Loucy (cell line): Measurements from ENCODE around the gene ENHO.

Source experiments
- H2AFZ ChIP-seq: fragments of 200-600 bp; sonication (generic); 2 replicates; pipeline ENCODE4 v1.6.0; 2016; ENCODE audit warnings: antibody characterized with exemption, mild to moderate bottlenecking, low read length, moderate library complexity
- H3F3A ChIP-seq: fragments of 200-600 bp; 2 replicates; pipeline ENCODE4 v1.6.0; 2016; ENCODE audit warnings: antibody characterized with exemption, low read depth, mild to moderate bottlenecking
- H3K27me3 ChIP-seq: fragments of 200-600 bp; sonication (generic); 2 replicates; pipeline ENCODE4 v1.6.1; 2014; ENCODE audit warnings: low read length, mild to moderate bottlenecking; ENCODE audit not compliant: insufficient read depth, poor library complexity, severe bottlenecking
- H3K36me3 ChIP-seq: fragments of 200-600 bp; sonication (generic); 2 replicates; pipeline ENCODE4 v1.6.1; 2016; ENCODE audit warnings: low read length; ENCODE audit not compliant: insufficient read depth
- H3K4me1 ChIP-seq: fragments of 200-600 bp; sonication (generic); 2 replicates; pipeline ENCODE4 v1.5.1; 2014; ENCODE audit warnings: low read length, mild to moderate bottlenecking; ENCODE audit not compliant: insufficient read depth, poor library complexity, severe bottlenecking
- H3K4me2 ChIP-seq: fragments of 200-600 bp; sonication (generic); 2 replicates; pipeline ENCODE4 v1.6.0; 2014; ENCODE audit warnings: antibody characterized with exemption, low read length, low read depth, mild to moderate bottlenecking; ENCODE audit not compliant: poor library complexity, severe bottlenecking
- H3K4me3 ChIP-seq: fragments of 200-600 bp; sonication (generic); 2 replicates; pipeline ENCODE4 v1.5.1; 2014; ENCODE audit warnings: low read length, mild to moderate bottlenecking, mixed read lengths; ENCODE audit not compliant: poor library complexity, severe bottlenecking
- H3K79me2 ChIP-seq: fragments of 200-600 bp; sonication (generic); 2 replicates; pipeline ENCODE4 v1.6.1; 2014; ENCODE audit warnings: low read length; ENCODE audit not compliant: insufficient read depth
- H3K9ac ChIP-seq: fragments of 200-600 bp; sonication (generic); 2 replicates; pipeline ENCODE4 v1.6.0; 2014; ENCODE audit warnings: mild to moderate bottlenecking, low read depth, low read length, moderate library complexity; ENCODE audit not compliant: poor library complexity, severe bottlenecking
- H3K9me2 ChIP-seq: fragments of 200-600 bp; sonication (generic); replicated peaks from 2 replicates; pipeline ENCODE4 v1.6.1; 2016; ENCODE audit warnings: low read depth, low read length, mixed read lengths
- H3K9me3 ChIP-seq: fragments of 200-600 bp; sonication (generic); 2 replicates; pipeline ENCODE4 v1.6.1; 2014; ENCODE audit warnings: mild to moderate bottlenecking, antibody characterized with exemption, low read length, low read depth; ENCODE audit not compliant: insufficient read depth
- H4K20me1 ChIP-seq: fragments of 200-600 bp; sonication (generic); 2 replicates; pipeline ENCODE4 v1.6.0; 2014; ENCODE audit warnings: antibody characterized with exemption, low read length, mild to moderate bottlenecking; ENCODE audit not compliant: insufficient read depth, poor library complexity, severe bottlenecking
- CTCF ChIP-seq: fragments of 200-600 bp; sonication (generic); conservative IDR thresholded peaks from 2 replicates; pipeline ENCODE4 v1.5.1; 2014; ENCODE audit warnings: mild to moderate bottlenecking, antibody characterized with exemption, low read length
- EZH2phosphoT487 ChIP-seq: fragments of 200-600 bp; IDR thresholded peaks from 2 replicates; pipeline ENCODE4 v1.6.1; 2018; ENCODE audit warnings: antibody characterized with exemption, mild to moderate bottlenecking, moderate library complexity, borderline replicate concordance

ENHO gene

GRCh38 chr9:34550016-34550680, 27.4 kb upstream of the ENHO start:
- Histone ChIP-seq H4K20me1 (no peaks in the 10 kb centered on the region), H3K36me3 (no peaks in the 10 kb centered on the region), H3K27me3 (no peaks in the 10 kb centered on the region), H3K9ac (no peak overlapping the region), H2AFZ (no peak overlapping the region), H3K9me2 (no peaks in the 10 kb centered on the region), H3K9me3 (no peaks in the 10 kb centered on the region), H3K79me2 (no peaks in the 10 kb centered on the region), H3K4me1 (no peaks in the 10 kb centered on the region), H3F3A (no peaks in the 10 kb centered on the region), H3K4me2 (no peak overlapping the region), H3K4me3 (no peak overlapping the region)
- TF ChIP-seq EZH2phosphoT487 (no peak), CTCF (no peak)

GRCh38 chr9:34549407-34549732, 26.6 kb upstream of the ENHO start:
- TF ChIP-seq EZH2phosphoT487 (no peak), CTCF (no peak)
- Histone ChIP-seq H4K20me1 (no peaks in the 10 kb centered on the region), H3K4me3 (no peak overlapping the region), H3F3A (no peaks in the 10 kb centered on the region), H3K9me2 (no peaks in the 10 kb centered on the region), H2AFZ (no peak overlapping the region), H3K9ac (no peak overlapping the region), H3K4me1 (no peaks in the 10 kb centered on the region), H3K36me3 (no peaks in the 10 kb centered on the region), H3K79me2 (no peaks in the 10 kb centered on the region), H3K27me3 (no peaks in the 10 kb centered on the region), H3K4me2 (no peak overlapping the region), H3K9me3 (no peaks in the 10 kb centered on the region)

- Histone ChIP-seq H3K27me3 (no peaks in the 10 kb centered on the region), H3K9ac (no peak overlapping the region), H2AFZ (no peak overlapping the region), H3K4me3 (no peak overlapping the region), H3K4me2 (no peak overlapping the region), H3K4me1 (no peaks in the 10 kb centered on the region), H3F3A (no peaks in the 10 kb centered on the region), H3K9me2 (no peaks in the 10 kb centered on the region), H3K79me2 (no peaks in the 10 kb centered on the region), H4K20me1 (no peaks in the 10 kb centered on the region), H3K9me3 (no peaks in the 10 kb centered on the region), H3K36me3 (no peaks in the 10 kb centered on the region)
- TF ChIP-seq CTCF (peak; percentile 51), EZH2phosphoT487 (no peak)
Observed at GRCh38 chr9:34547960-34548611, 25.3 kb upstream of the ENHO start.
